HS-27A (cell line): ENCODE measurements around the gene KCNMA1.

Experiments
- DNase-seq: peaks from one replicate; pipeline ENCODE4 v3.0.0-alpha.2; 2012; ENCODE audit warnings: low read depth, missing footprints

Gene KCNMA1

DNA sequence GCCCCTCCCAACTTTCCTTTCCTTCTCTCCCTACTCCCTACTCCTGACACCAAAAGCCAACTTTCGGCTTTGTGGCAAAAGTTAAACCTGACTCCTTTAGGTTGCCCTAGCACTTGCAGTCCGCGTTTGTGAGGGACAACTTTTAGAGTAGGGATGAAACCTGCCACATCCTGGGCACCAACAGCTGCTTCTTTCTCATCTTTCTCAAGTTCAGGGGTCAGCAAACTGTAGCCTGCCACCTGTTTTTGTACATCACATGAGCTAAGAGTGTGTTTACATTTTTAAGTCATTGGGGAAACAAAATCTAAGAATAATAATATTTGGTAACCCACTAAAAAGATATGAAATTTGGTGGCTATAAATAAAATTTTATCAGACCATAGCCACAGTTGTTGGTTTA lies 660.6 kb downstream of the KCNMA1 start:
- DNase-seq = no peak

DNA sequence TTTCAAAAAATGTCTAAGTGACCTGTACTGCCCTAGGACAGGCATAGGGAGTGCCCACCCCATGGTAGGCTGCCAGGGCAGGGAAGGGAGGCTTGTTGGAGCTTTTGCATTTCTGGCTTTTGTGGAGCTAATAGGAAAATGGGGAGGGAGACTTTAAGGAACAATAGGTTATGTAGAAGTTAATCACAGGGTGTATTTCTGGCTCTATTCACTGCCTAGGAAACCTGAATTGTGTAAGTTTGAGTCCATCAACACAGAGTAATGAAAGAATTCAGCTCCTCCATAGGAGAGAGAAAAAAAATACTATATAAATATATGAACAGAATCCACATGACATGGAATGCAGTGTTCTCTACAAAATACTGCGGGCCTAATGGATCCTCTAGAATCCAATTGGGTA lies 661.5 kb downstream of the KCNMA1 start:
- DNase-seq = no peak

DNA sequence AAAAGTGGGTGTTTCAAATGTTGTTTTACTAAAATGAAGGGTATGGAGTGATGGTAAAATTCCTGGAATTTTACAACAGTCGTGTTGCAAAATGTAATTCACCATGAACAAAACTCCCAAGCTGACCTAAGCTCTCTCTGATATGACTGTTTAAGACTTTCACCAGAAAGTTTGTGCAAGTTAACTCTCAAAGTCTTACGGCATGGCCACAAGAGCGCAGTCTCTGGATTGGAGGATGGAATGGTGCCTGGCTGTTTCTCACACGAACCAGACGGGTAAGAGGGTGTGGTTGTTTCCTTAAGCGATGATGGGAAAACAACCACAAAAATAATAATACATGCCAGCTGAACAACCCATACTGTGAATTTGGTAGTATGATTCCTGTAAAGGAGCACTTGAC lies 662.5 kb downstream of the KCNMA1 start:
- no peak for DNase-seq

DNA sequence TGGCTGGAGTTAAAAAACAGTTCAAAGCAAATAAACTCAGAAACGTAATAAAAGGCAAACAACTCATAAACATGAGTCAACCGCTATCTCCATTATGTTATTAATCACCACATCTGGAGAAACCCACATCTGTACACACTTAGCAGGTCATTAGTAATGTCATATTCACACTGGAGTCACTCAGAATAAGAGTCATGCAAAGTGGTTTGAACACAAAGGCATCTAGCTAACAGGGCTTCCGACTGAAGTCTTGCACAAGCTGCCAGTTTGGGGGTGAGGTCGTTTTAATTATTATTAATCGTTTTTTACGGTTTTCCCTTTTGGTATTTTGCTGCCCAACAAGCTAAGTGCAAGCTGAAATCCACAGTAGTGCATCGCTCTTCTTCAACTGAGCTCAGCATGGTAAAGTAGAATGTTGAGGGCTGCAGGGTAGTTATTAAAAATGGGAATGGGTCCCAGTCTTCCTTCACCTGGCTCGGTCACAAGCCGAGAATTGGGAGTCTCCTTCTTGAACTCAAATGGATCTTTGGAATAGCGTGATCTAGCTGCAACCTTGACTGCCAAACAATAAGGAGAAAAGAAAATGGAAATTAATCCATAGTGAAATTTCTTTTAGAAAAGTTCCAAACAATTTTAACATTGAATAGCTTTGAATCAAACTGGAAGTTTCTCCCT lies 663.5 kb downstream of the KCNMA1 start:
- no peak for DNase-seq

DNA sequence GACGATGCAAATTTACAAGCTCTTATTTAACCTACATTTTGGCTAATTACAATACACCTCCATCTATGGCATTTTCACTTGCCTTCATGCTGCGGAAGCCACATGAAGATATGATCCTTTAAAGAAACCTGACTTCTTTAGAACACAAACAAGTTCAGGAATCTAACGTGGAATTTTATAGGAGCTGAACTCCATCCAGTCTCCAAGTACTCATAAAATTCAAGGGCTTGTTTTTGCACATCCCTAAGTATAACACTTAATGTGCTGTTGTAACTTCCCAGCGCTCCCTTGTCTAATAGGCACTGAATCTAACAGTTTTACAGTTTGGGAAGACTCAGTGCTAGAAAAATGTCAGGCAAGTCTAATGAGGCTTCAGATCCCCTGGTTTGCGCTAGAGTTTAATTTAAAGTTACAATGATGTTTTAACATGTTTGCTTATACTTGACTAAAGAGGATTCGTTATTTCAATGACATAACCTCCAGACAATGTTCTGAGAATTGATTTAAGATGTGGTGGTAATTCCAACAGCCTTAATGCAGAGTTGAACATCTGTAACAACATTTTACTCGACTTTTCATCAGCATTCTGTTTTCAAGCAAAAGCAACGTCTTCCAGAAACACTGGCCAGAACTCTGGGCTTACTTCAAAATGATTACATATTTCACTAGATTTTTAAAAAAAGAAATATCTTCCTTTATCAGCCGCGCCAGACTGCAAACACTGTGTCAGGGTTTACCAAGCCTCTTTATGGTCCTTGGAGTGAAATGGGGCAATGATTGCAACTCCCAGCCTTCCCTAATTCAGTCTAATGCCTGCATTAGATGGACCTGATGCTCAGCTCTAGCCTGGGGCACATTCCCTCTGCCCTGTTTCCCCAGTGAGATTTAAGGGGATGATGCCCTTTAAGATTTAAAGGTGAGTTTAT lies 664.3 kb downstream of the KCNMA1 start:
- DNase-seq = no peak

DNA sequence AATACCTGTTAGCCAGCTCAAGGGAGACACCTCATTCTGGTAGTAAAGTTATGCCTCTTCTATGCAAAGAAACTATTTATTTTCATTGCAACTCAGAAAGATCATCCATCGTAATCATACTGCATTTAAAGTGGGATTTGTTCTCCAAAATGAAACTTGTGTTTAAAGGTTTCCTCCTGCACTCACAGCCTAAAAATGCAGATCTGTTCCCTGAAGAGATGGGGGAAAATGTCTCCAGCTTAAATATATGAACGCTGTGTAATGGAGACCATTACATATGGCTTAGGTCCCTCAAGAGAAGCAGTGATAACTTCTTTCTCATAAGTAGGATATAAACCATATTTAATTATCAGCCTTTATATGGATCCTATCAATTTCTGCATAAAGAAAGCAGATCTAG lies 665.1 kb downstream of the KCNMA1 start:
- no peak for DNase-seq

DNA sequence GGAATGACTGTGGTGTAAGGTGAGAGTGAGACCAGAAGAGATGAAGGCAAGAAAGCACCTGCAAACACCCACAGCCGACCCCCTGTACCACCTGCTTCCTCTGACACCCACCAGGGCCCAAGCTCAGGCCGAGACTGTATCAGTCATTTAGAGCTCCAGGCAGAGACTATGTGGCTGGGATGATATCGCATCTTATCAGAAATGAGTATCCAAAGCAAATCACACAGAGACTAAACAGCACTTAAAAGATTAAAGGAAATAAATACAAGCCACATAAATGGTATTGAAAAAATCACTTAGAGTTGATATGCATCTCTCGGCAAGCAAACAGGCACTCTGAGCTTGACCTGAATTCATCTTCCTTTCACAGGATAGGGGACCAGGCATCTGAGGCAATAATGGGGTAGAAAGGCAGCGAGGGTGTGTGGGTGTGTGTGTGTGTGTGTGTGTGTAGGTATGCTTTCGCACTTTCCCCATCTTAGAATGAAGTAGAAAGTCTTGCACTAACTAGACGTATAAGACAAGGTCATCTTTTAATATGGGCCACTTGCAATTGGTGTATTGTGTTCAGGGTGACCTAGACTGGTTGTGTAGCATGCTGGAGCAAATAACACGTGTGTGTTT lies 665.9 kb downstream of the KCNMA1 start:
- no peak for DNase-seq

DNA sequence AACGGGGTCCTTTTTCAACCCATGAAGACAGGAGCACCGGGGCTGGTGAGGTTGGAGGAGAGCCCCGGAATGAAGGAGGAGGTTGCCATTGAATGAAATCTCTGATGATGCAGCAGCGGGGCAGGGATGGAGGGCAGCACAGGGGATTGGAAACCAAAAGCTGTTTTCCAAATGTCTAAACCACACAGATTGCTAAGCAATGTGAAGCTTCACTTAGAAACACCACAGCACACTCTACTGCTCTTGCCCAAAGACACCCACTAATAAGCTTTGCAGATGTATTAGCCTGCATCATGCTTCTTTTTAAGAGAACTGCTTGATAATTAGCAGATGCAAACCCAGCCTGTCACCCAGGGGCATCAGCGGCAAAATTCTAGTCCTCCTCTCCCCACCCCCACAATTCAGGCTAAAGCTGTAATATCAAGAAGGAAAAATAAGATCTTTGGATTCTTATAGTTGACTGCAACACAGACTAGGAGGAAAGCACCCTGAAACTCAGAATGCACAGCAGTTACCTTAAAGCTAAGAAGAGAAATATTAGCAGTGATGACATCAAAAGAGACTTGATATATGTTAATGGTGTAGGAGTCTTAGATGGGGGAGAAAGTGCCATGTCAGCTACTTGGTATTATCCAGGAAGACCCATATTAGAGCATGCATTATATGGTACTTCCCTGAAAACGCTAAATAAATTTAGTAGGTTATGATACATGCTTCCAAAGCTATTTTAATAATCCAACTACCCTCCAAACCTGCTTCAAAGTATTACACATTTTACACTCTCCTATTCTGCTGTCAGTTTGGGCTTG lies 666.7 kb downstream of the KCNMA1 start:
- DNase-seq = no peak

DNA sequence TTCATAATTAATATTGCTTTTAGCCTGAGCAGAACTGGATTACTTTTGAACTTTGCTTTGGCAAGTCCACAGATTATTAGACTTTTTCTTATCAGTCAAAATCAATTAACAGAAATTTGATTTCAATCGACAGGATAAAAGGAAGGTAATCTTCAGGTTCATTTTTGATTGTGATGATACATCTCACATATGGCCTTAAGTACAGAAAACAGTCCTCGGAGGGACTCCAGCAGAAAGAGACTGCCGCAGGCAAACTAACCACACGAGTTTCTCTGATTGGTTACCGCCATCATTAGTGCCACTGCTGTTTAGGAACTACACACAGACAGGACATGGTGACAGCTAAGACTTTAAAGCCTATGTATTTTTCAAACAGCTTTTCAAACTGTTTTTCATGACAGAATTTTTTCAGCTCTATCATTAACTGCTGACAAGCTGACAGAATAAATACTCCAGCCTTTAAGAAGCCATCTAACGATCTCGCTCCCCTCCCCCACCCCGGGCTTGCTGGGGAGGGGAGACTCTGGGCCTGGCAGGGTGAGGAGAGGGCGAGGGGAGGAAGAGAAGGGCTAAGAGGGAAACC lies 668.2 kb downstream of the KCNMA1 start:
- no peak for DNase-seq

DNA sequence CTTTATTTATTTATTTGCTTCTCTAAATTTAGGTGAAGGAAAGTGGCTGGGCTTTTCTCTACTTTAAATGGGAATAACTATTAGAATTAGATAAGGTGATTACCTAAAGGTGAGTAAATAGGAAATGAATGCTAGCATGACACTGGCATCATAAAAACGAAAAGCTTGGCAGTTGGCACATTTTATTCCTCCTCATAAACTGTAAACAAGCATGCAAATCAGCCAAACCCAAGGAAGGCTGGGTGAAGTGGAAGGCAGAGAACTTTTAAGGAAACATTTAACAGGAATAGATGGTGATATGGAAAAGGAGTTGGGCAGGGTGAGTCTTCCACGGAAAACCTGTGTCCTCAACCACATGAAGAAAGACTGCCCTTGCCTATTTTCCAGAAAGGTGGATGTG lies 669.1 kb downstream of the KCNMA1 start:
- no peak for DNase-seq

DNA sequence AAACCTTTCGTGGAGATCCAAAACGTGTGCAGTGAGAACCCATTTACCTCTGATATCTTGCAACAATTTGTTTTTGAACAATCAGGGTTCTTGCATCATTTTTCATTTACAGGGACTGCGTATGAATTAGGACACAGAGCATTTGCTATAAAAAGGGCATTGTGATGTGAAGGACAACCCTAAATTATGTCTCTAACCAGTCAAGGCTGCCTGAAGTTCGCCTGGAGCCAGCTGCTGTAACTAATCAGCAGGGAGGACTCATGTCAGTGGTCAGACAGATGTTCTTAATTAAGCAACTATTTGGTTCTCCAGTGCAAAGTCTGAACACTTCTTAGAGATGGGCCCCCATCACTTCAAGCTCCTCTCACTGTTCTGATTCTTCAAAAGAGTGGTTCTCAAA lies 674.8 kb downstream of the KCNMA1 start:
- DNase-seq = no peak

DNA sequence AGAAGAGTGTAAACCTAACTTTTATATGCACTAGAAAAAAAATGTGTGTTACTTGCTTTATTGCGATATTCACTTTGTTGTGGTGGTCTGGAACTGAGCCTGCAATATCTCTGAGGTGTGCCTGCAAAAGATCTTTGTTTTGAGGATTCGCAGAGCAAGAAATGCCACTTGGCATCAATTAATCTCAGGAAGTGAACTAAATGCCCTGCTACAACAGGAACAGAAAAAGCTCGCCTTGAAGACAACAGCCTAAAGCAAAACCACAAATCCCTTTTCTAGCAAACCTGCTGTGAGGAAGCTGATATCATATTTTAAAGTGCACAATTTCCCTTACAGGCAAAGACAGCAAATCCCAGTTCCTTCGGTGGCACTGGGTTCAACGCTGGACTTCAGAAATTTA lies 675.8 kb downstream of the KCNMA1 start:
- no peak for DNase-seq

DNA sequence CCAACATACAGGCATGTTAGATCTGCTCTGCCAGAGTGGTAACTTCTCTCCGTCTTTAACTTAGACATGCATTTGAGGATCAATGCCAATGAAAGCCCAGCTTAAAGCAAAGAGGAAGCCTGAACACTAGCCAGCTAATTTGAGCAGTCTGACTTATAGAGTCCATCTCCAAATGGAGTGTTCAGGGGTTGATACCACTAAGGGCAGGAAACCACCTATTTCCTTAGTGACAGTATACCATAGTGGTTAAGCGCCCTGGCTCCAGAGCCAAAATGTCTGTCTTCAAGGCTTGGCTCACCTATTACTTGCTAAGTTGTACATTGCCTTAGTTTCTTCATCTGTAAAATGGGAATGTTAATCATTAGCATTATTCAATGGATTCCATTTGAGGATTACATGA lies 678.5 kb downstream of the KCNMA1 start:
- no peak for DNase-seq

DNA sequence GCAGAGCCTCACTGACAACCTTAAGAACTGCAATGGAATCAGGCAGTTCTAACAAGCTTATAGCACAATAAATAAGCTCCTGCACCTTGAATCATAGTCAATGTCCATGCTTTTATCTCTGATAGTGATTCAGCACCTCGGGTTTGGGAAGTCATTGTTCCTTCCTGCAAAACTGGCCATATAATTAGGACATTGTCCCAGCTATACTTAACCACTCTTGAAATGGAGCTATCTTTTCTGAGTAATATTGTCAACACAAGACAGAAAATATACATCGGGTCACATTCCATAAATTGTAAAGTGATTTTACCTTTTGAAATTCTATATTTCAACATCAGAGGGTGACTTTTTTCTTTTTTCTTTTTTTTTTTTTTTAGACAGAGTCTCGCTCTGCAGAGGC lies 682.8 kb downstream of the KCNMA1 start:
- no peak for DNase-seq

DNA sequence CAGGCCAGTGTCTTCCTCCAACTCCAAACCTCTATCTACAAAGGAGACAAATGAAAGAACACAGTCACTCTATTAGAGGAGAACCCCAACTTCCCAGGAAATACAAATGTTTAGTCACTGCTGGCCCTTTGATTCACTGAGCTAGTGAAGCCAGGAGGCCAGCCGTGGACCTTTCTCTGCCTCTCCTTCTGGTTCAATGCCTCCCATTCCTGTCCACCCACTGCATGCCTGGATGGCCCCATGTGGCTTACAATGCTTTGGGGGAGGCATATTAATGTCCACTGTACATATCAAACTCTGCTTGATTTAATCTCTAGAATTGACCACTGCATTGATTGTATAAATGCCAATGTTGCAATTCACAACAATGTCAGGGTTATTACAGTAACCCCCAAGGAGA lies 687.3 kb downstream of the KCNMA1 start:
- no peak for DNase-seq

DNA sequence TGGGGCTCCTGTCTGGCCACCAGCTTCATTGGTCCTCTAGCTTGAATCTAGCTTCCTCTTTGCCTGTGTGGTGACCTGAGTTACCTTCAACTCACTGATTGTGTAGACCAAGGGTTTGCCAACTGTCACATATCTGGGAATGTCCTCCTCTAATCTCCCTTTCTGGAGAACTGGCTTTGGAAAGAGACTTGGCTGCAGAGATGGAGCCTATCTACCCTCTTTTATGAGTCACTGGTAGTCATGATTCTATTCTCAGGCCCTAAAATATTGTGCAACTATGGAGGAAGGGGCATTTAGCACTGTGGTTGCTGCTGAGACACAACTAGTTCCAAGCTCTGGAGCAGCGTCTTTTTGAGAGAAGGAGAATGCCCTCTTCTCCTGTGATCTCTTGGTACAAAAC lies 691.3 kb downstream of the KCNMA1 start:
- no peak for DNase-seq

DNA sequence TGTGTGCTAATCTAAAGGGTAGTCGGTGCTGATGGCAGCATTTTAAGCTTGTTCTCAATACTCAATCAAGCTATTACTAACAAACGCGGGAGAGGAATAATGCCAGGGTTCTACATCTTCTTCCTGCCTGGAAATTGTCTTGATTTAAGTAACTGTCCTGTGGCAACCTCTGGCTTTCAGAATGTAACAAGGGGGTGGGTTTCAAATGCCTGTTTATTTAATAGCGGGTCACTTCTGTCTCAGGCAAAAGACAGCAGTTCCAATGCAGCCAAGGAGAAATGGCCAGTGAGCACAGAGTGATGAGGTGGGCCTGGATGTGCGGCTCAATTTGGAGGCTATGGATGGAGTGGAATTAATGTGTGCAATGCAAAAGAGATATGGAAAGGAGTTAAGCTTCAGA lies 692.4 kb downstream of the KCNMA1 start:
- DNase-seq = no peak

DNA sequence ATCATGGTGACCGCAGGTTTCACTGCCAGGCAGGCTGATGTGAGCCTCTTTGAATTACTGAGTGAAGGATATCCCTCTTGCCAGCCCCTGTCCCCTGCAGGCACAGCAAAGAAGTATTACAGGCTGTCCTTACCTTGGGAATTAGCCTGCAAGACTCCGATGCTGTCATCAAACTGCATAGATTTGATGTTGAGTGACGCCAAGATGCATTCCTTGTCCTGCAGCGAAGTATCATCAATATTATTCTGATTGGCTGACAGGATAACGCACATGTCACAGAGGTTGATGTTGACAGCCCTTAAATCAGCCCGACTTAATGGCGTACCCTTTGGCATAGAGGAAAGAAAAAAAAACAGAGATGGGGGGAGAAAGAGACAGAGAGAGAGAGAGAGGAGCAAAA lies 693.0 kb downstream of the KCNMA1 start:
- DNase-seq = no peak

DNA sequence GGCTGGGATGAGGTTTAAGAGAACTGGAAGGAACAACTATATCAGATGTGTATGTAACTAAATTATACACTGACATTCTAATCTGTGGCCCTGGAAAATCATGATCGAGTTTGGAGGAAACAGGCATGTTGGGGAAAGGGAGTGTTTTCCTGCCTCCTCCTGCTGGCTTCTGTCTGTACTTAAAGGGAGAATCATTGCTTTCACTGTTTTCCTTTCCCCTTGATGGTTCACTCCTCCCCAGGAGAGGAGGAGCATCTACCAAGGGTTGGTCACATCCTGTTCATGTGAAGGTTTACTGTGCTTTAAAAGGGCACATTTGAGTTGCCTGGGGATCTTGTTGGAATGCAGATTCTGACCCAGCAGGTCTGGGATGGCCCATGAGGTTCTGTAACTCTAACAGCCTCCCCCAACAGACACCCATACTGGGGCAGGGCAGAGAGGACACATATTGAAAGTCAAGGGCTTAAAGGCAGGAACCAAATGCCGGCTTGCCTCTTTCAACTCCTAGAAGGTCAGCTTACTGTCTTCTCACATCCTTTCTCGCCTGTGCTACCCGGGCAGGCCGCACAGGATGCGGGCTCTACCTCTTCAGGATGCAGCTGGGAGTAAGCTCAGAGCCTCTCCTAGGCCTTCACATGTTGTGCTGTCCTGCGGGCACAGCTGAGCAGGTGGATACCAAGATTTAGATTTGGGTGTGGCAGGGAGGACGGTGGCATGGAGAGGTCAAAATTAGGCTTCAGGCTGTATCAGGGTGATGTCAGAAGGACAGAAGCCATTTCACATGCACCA lies 694.8 kb downstream of the KCNMA1 start:
- no peak for DNase-seq

DNA sequence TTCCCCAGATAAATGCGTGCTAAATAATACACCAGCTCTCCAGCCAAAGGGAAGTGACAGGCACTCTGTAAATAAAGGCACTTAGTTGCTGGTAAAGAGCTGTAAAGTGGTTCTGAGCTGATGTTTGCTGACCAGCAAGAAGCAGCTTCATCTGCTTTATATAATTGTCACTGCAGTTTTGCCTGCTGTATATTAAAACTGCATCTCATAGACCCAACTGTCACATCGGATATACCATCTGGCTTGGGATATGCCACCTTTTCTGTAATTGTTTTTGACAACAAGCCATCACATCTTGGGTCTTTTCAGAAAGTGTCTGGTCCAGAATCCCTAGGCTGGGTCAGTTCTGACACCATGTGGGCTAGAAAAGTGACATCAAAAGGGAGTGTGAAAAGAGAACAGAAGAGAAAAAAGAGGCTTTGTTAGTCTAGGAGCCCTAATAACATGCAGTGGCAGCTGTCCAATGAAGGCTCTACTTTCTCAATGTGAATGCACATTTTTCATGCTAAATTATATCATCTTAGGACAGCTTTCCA lies 697.6 kb downstream of the KCNMA1 start:
- DNase-seq = no peak

DNA sequence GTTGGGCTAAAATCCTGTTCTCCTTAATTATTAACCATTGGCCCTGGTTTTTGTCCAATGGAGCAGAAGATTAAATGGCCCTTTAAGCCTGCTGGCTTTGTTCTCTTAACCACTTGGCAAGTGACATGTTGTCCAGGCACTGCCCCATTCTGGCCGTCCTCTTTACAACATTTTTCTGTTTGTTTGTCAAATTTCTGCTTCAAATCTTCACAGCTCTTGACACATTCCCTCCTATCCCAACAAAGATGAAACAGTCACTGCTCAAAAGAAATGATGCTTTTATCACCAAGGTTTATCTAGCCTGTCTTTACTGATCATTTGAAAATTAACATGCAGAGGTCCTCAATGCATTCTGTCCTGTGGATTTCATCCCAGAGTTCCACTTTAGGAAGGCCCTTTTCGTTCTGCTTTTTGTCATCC lies 700.4 kb downstream of the KCNMA1 start:
- DNase-seq = no peak
